ENCODE data around the gene ZNF560.
A peak's percentile ranks its signal among the peaks of the same experiment; 100 is the strongest.
"Not testable (repeated sequence)": the region's sequence is repeated elsewhere in the genome, so short reads cannot be mapped to it uniquely, and the experiment has no call there.

ZNF560 gene

DNA sequence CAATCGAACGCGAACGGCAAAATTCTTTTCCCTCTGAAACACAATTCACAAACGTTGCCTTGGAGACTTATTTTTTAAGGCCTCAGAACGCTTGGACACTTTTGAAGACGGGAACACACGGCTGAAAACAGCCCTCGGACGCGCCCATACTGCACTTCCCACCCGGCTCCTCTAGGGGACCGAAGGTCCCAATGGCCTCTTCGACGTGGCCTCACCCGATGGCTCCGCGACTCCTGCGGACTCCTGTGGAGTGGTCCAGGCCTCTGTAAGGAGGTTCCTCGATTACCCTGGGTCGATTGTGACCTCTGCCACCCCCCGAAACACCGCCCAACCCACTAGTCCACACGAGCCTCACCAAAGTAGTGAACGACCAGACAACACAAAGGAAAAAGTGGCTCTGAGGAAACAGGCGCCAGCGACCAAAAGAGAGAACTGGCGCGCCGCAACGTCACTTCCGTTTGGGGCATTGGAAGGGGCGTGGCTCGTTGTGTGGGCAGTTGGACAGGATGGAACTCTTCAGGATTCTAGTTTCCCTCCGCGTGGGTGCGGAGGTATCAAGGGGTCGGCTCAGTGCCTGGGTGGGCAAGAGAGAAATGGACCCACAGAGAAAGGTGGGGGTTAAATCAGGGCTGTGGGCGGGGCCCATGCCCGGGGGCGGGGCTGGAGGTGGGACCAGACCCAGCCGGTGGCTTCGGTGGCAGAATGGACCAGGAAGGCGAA lies at the start of gene ZNF560:
Gene ZNF560 (minus strand): TSS at position 434 of the 720 bp plus-strand sequence. CDS start 23,303 bp downstream, outside the sequence.
- DNase-seq = no peak

DNA sequence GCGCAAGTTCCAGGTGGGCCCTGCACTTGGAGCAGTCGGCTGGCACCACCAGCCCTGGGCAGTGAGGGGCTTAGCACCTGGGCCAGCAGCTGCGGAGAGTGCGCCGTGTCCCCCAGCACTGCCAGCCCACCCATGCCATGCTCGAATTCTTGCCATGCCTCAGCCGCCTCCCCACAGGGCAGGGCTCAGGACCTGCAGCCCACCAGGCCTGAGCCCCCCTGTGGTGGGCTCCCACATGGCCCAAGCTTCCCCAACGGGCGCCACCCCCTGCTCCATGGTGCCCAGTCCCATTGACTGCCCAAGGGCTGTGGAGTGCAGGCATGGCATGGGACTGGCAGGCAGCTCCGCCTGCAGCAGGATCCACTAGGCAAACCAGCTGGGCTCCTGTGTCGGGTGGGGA lies 49.5 kb upstream of the ZNF560 start:
- DNase-seq = no peak

DNA sequence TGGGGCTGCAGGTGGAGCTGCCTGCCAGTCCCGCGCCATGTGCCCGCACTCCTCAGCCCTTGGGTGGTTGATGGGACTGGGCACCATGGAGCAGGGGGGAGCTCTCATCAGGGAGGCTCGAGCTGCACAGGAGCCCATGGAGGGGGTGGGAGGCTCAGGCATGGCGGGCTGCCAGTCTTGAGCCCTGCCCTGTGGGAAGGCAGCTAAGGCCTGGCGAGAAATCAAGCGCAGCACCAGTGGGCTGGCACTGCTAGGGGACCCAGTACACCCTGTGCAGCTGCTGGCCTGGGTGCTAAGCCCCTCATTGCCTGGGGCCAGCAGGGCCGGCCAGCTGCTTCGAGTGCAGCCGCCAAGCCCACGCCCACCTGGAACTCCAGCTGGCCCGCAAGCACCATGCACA lies 42.9 kb upstream of the ZNF560 start:
- DNase-seq = not testable (repeated sequence)

DNA sequence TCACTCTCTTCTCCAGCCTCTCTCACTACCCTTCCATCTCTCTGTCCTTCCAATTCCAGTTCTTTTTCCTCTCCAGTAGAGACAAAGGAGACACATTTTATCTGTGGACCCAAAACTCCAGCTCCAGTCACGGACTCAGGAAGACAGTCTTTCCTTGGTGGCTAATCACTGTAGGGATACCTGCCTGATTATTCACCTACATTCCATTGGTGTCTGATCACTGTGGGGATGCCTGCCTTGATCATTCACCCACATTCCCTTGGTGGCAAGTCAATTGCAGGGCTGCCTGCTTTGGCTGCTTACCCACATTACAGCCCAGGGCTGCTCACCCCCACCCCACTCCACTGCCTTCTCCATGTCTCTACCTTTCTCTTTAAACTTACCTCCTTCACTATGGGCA lies 41.5 kb upstream of the ZNF560 start:
- DNase-seq = not testable (repeated sequence)

DNA sequence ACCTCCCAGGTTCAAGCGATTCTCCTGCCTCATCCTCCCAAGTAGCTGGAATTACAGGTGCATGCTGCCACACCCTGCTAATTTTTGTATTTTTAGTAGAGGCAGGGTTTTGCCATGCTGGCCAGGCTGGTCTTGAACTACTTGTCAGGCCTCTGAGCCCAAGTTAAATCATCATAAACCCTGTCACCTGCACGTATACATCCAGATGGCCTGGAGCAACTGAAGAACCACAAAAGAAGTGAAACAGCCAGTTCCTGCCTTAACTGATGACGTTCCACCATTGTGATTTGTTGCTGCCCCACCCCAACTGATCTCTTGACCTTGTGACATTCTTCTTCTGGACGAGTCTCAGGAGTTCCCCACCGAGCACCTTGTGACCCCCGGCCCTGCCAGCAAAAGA lies 40.8 kb upstream of the ZNF560 start:
- DNase-seq = not testable (repeated sequence)

DNA sequence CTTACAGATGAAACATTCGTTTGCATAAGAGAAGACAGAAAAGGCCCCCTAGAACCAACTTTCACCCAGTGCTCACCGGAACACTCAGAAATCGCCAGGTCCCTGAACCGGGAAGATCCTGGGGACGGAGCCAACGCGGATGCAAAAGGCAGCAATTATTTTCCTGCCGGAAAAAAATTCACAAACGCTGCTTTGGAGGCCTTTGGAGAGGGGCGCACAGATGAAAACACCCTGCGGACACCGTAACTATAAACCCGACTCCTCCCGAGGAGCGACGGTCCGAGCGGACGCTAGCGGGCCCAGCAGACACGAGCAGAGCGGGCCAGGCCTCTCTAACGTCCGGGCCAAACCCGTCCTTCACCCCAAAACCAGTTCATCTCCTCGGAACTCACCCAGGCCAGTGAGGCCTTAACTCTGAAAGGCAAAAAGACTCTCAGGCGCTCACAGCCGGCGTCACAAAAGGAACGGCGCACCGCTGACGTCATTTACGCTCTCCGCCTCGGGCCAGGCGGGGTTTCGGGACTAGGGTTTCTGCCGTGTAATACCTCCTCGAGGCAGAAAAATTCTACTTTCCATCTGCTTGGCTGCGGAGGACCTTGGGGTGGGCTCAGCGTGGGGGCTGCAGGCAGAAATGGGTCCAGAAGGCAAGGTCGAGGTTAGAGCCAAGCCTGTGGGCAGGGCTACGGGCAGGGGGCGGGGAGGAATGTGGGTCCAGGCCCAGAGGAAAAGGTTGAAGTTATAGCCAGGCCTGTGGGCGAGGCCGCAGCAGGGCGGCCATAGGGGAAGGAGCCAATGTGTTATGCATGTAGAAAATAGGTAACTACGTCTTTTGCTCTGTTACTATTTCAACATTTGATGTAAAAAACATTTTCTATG lies 40.0 kb upstream of the ZNF560 start, which contains the start of gene ZNF426:
Gene ZNF426 (minus strand): TSS at position 463 of the 876 bp plus-strand sequence. CDS start 2,413 bp downstream, outside the sequence.
- peak; percentile 87 for DNase-seq

DNA sequence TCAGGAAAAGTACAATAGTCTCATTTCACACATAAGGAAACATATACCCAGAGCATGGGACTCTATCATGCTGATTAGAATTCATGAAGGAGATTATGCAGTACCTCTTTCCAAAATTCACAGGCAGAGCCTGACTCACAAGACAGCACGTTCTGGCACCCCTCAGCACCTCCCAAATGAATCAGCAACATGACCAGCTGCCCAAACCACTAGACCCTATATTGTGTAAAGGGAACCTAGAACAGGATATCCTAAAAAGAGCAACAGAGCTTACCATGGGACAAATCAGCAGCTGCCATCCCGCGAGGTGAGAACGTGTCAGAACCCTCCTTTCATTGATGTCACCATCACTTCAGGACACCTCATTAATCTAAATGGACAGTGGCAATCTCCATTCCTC lies 37.5 kb upstream of the ZNF560 start:
- no peak for DNase-seq

DNA sequence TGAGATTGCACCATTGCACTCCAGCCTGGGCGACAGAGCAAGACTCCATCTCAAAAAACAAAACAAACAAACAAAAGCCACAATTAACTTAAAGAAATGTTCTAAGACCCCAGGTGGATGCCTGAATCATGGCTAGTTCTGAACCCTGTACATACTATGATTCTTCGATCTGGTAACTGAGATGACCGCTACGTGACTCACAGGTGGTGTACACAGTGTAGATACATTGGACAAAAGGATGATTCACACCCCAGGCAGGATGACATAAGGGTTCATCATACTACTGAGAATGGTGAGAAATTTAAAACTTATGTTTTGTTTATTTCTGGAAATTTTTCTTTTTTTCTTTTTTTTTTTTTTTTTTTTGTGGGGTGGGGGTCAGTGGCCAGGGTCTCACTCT lies 33.5 kb upstream of the ZNF560 start:
- no peak for DNase-seq

DNA sequence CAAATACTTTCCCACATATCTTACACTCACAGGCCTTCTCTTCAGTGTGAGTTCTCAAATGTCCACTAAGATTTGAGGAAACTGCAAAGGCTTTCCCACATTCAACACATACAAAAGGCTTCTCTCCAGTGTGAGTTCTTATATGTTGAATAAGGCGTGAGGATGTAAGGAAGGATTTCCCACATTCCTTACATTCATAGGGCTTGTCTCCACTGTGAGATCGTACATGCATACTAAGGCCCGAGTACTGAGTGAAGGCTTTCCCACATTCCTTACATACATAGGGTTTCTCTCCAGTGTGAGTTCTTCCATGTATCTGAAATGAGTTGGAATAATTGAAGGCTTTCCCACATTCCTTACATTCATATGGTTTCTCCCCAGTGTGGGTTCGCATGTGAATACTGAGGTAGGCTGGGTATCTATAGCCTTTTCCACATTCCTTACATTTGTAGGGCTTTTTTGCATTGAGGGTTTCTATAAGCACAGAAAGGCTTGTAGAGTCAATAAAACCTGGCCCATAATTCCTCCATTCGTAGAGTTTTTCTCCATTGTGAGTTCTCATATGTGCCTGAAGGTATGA lies 30.4 kb upstream of the ZNF560 start:
- DNase-seq = no peak

DNA sequence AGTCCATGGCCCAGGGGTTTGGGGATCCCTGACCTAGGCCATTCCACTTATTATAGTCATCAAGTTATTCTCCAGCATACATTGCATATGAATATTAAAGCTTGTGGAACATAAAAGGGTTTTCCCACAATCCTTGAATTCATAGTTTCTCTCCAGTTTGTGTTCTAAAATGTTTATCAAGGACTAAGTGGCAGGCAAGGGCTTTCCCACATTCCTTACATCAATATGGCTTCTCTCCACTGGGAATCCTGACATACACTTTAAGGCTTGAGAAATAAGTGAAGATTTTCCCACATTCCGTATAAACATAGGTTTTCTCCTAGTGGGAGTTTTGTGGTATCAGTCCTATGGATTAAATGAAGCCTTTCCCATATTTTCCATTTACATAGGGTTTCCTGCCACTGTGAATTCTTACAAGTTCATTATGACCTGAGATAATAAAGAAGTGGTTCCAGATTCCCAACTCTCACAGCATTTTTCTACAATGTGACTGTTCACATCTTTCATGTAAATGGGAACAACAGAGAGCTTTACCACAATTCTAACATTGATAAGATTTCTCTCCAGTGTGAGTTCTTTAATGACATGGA lies 25.6 kb upstream of the ZNF560 start:
- DNase-seq = no peak

DNA sequence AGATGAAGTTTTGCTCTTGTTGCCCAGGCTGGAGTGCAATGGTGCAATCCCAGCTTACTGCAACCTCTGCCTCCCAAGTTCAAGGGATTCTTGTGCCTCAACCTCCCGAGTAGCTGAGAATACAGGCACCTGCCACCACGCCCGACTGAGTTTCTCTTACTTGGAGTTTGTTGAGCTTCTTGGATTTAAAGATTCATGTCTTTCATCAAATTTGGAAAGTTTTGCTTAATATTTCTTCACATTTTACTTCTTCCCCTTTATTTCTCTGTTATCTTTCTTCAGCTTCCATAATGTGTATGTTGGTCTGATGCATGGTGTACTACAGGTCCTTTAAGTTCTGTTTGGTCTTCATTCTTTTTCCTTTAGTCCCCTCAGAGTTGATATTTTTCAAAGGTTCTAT lies 8.9 kb upstream of the ZNF560 start:
- DNase-seq = no peak

DNA sequence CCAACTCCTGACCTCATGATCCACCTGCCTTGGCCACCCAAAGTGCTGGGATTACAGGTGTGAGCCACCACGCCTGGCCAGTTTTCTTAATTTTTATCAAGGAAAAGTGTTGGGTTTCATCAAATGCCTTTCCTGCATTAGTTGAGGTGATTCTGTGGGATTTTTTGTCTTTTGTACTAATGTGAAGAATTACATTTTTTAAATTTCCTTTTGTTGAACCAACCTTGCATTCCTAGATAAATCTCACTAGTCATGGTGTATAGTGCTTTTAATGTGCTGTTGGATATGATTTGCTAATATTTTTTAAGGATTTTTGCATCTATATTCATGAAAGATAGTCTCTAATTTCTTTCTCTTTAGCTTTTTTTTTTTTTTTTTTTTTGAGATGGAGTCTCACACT lies 2.4 kb upstream of the ZNF560 start:
- DNase-seq = no peak

DNA sequence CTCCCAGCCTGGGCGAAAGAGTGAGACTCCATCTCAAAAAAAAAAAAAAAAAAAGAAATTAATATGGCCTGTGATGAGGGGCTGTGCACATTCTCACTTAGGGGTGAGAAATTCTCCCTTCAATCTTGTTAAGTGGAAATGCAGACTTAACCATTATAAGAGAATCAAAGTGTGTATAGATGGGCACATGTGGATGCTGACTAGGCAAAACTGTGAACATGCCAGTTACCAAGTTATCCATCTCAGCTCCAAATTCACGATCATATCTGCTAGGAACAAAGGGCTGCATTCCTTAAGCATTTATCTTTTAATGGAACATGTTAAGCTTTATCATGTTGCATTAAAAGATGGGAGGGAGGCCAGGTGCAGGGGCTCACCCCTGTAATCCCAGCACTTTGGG lies 4.3 kb downstream of the ZNF560 start:
- DNase-seq = no peak

DNA sequence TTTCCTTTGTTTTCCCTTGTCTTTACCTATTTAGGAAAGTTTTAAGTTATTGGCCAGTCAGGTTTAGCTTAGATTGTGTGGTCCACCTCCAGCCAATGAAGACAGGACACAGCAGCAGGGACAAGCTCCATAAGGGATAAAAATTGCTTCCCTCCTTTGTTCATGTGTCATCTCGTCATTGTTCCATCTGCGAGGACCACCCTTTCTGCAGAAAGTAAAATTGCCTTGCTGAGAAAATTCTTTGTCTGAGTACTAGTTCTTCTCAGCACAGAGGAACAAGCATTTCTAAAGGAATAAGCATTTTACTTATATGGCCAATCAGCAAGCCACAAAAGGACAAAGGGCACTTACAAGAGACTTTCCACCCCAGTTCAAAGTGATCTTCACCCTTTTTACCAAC lies 11.4 kb downstream of the ZNF560 start:
- no peak for DNase-seq

DNA sequence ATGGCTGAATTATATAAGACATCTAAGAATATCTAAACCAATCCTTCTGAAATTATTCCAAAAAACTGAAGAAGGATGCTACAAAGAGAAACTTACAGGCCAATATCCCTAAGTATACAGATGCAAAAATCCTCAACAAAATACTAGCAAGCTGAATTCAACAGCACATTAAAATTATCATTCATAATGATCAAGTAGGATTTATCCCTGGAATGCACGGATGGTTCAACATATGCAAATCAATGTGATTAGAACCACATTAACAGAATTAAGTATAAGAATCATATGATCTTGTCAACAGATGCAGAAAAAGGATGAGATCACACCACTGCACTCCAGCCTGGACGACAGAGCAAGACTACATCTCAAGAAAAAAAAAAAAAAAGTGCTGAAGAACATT lies 13.3 kb downstream of the ZNF560 start:
- no peak for DNase-seq

DNA sequence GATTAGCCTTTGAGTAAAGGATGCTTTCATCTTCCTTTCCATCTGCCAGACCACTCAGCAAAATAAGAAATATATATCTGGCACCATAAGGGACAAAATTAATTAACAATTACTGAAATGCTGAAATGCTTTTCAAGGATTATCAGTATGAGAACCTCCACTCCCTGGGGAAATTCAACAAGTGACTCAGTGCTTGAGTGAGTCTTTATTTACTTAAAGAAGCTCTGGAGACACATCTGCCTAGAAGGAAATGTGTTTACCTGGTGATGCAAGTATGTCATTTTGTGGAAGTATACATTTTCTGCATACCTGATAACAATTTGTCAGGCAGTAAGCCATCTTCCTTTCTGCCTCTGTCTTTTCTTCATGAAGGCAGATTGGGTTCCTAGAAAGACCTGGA lies 23.4 kb downstream of the ZNF560 start:
- DNase-seq = no peak

DNA sequence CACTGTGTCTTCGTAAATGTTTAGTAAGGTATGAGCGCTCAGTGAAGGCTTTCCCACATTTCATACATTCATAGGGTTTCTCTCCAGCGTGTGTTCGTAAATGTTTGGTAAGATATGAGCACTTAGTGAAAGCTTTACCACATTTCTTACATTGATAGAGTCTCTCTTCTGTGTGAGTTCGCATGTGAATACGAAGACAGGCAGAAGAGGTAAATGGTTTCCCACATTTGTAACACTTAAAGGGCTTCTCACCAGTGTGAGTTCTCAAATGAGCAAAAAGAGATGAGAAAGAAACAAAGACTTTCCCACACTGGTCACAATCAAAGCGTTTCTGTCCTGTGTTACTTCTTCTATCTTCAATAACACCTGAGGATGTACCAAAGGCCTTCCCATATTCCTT lies 31.3 kb downstream of the ZNF560 start:
- no peak for DNase-seq

DNA sequence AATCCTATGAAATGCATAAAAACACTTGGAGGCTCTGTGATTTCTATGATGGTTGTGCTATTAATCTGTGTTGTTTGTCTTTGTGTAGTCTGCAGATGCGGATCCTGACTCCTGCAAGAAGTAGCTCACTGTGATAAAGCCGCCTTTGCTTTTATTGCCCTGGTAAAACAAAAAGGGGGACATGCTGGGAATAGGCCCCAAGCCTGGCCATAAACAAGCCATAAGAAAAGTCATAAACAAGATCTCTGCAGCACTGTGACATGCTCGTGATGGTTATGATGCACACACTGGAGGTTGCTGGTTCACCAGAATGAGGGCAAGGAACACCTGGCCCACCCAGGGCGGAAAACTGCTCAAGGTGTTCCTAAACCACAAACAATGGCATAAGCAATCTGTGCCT lies 36.5 kb downstream of the ZNF560 start:
- no peak for DNase-seq

DNA sequence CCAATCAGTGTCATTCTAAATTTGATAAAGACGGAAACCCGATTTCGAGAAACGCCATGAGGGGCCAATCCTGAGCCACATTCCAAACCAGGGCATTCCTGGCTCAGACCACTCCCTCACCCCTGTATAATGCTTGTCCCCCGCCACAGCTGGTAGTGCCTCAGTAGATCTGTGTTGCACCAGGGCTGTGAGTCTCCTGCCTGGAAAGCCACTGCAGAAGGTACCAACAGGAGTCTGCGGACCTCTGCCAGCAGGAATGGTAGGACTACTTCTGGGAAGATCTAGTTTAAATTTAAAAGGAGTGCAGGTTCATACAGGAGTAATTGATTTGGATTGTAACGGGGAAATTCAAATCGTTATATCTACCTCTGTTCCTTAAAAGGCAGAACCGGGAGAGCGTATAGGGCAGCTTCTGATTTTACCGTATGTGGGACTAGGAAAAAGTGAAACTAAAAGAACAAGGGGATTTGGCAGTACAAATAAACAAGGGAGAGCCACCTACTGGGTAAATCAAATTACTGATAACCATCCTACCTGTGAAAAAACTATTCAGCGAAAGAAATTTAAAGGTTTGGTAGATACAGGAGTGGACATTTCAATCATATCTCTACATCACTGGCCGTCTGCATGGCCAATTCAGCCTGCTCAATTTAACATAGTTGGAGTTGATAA lies 42.3 kb downstream of the ZNF560 start:
- peak; percentile 13 for DNase-seq

DNA sequence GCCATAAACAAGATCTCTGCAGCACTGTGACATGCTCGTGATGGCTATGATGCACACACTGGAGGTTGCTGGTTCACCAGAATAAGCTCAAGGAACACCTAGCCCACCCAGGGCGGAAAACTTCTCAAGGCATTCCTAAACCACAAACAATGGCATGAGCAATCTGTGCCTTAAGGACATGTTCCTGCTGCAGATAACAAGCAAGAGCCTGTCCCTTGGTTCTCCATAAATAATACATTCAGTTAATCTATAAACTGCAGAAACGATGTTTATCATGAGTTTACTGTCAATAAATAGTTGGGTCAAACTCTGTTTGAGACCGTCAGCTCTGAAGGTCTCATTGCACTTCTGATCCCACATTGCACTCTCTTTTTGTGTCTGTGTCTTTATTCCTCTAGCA lies 44.5 kb downstream of the ZNF560 start:
- no peak for DNase-seq

DNA sequence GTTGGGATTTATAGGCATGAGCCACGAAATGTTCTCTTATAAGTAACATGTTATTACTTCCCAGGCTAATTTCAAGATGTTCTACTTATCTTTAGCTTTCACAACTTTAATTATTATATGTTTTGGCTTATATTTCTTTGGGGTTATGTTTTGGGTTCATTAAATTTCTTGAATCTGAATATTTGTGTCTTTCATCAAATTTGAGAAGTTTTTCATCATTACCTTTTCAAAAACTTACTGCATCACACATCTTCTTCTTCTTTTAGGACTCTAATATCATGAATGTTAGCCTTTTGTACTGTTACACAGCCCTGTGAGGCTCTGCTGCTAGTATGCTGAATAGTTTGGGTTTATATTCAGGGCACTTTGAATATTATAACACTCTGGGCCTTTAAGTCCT lies 53.4 kb downstream of the ZNF560 start:
- DNase-seq = no peak

DNA sequence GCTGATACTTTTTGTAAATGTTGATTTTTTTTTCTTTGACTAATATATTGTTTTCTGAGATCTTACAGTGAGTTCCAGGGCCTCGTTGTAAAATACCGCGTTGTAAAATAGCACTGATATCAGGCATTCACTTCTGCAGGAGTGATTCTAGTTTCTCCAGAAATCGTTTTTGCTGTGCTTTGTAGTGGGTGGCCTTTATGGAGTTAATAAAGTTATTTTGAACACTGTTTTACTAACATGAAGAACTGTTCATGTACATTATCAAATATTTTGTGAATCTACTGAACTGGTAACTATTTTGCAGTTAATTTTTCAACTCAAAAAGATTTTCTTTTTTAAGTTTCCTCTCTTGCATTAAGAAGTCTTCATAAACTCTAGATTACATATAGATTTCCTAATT lies 62.1 kb downstream of the ZNF560 start:
- DNase-seq = no peak
